ENCODE results near the gene TMC6. TPM values are rescaled to one million over a fixed set of nuclear protein-coding genes. Genes with fewer than 3 reads are reported as not detected.

Gene TMC6
- total and polyA plus RNA-seq, 2 experiments from 2014 or later = 50.0 to 72.2 TPM

DNA sequence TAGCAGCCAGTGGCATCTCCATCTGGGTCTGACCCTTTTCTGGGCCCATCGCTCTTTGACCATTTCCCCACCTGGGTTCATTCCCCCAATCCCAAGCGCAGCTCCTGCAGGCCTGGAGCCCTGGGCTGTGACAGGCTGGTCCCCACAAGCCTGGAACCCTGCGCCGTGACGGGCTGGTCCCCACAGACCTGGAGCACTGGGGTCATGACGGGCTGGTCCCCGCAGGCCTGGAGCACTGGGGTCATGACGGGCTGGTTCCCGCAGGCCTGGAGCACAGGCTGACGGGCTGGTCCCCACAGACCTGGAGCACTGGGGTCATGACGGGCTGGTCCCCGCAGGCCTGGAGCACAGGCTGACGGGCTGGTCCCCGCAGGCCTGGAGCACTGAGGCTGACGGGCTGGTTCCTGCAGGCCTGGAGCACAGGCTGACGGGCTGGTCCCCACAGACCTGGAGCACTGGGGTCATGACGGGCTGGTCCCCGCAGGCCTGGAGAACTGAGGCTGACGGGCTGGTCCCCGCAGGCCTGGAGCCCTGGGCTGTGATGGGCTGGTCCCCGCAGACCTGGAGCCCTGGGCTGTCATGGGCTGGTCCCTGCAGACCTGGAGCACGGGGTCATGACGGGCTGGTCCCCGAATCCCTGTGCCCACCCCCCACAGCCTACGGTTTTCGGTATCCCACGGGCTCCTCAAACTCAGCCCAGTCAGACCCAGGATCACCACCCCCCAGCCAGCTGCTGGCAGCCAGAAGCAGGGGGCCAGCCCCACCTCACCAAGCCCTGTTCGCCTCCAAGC lies 16.6 kb downstream of the TMC6 start:
- Histone ChIP-seq H3K4me1 (ENCODE audit: insufficient read depth) (no peaks in the 10 kb centered on the region), H3K27ac (ENCODE audit: low read depth) (no peak overlapping the region), H3K79me2 (replicated peaks; ENCODE audit: insufficient read depth) (no peaks in the 10 kb centered on the region), H3K4me2 (no peak overlapping the region), H3K36me3 (ENCODE audit: insufficient read depth) (no peaks in the 10 kb centered on the region), H4K20me1 (replicated peaks; ENCODE audit: insufficient read depth) (no peaks in the 10 kb centered on the region), H3K27me3 (ENCODE audit: insufficient read depth) (no peaks in the 10 kb centered on the region), H3K9me2 (ENCODE audit: insufficient read depth) (no peaks in the 10 kb centered on the region), H2AFZ (no peak overlapping the region), H3F3A (replicated peaks; ENCODE audit: low read depth) (0 out of 2 replicates have a peak, but pooled peaks cover 3% of the 10 kb centered on the region), H3K4me3 (no peak overlapping the region)
- no peak overlapping the region for H3K4me3 Mint-ChIP-seq
- DNase-seq (ENCODE audit: low spot score) = no peak
- peak; percentile 6 for ATAC-seq
- H3K4me1 Mint-ChIP-seq = peaks cover 2% of the 10 kb centered on the region
- H3K36me3 Mint-ChIP-seq (ENCODE audit: low read depth) = peaks cover 19% of the 10 kb centered on the region
- TF ChIP-seq EZH2phosphoT487 (IDR thresholded peaks at IDR 0.05; ENCODE audit: unreplicated experiment) = no peak
- H3K27me3 Mint-ChIP-seq (ENCODE audit: insufficient read depth, low read depth, poor library complexity) = peaks cover 19% of the 10 kb centered on the region
- no peak overlapping the region for H3K27ac Mint-ChIP-seq
- no peaks in the 10 kb centered on the region; the same call in 2 of the 3 replicates for H3K9me3 Mint-ChIP-seq

DNA sequence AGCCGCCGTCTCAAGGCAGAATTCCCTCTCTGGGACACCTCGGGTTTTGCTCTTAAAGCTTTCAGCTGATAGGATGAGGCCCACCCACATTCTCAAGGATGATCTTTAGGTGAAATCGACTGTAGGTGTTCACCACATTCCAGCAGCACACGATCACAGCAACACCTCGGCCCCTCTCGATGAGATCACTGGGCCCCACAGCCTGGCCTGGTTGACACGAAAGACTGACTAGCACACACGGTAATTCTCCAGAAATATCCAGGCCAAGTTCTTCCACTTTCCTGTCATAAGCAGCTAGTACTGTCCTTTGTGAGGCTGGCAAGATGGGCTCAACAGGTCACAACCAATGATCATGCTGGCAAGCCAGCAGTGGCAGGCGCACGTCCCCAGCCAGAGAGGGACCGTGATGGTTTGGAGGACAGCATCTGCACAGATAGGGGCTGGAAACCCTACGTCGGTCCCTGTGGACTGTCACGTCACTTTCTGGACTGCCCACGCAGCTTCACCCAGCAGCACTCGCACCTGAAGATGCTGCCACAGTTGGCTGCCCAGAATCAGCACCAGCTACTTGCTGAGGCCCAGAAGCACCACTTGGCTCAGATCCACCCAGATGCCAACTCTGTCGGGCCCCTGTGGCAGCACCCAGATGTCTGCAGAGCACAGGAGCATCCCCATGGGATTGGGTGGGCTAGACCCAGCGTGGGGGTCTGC lies 17.4 kb downstream of the TMC6 start:
- no peak for ATAC-seq

More for the DNA sequence above, 17.4 kb downstream of the TMC6 start:
- Histone ChIP-seq H3K27me3 (ENCODE audit: insufficient read depth) (no peaks in the 10 kb centered on the region), H3F3A (replicated peaks; ENCODE audit: low read depth) (0 out of 2 replicates have a peak, but pooled peaks cover 3% of the 10 kb centered on the region), H2AFZ (no peak overlapping the region), H3K79me2 (replicated peaks; ENCODE audit: insufficient read depth) (no peaks in the 10 kb centered on the region), H3K36me3 (ENCODE audit: insufficient read depth) (no peaks in the 10 kb centered on the region), H3K4me1 (ENCODE audit: insufficient read depth) (no peaks in the 10 kb centered on the region), H3K9me2 (ENCODE audit: insufficient read depth) (no peaks in the 10 kb centered on the region), H3K4me2 (no peak overlapping the region), H3K27ac (ENCODE audit: low read depth) (no peak overlapping the region), H3K4me3 (no peak overlapping the region), H4K20me1 (replicated peaks; ENCODE audit: insufficient read depth) (no peaks in the 10 kb centered on the region)
- Mint-ChIP-seq H3K27me3 (ENCODE audit: insufficient read depth, low read depth, poor library complexity) (peaks cover 17% of the 10 kb centered on the region), H3K4me1 (peaks cover 2% of the 10 kb centered on the region), H3K4me3 (no peak overlapping the region), H3K9me3 (no peaks in the 10 kb centered on the region; the same call in 2 of the 3 replicates), H3K27ac (0 out of 2 replicates have a peak overlapping the region, but pooled peaks have one; percentile 40), H3K36me3 (ENCODE audit: low read depth) (peaks cover 21% of the 10 kb centered on the region)
- DNase-seq (ENCODE audit: low spot score) = no peak
- TF ChIP-seq CREB1 (CRISPR knock-in tag; IDR thresholded peaks at IDR 0.05; ENCODE audit: low read depth) (no peak), EZH2phosphoT487 (IDR thresholded peaks at IDR 0.05; ENCODE audit: unreplicated experiment) (no peak), EZH2 (IDR thresholded peaks at IDR 0.05; ENCODE audit: low read depth, unreplicated experiment) (no peak), REST (IDR thresholded peaks at IDR 0.05; ENCODE audit: unreplicated experiment) (no peak), ZNF114 (CRISPR knock-in tag; IDR thresholded peaks at IDR 0.05) (no peak), STAT1 (IDR thresholded peaks at IDR 0.05; ENCODE audit: unreplicated experiment) (no peak), JUNB (IDR thresholded peaks at IDR 0.05; ENCODE audit: unreplicated experiment) (no peak), POLR2AphosphoS5 (IDR thresholded peaks at IDR 0.05; ENCODE audit: low read depth) (no peak)
- TF ChIP-seq, protein P1, sequence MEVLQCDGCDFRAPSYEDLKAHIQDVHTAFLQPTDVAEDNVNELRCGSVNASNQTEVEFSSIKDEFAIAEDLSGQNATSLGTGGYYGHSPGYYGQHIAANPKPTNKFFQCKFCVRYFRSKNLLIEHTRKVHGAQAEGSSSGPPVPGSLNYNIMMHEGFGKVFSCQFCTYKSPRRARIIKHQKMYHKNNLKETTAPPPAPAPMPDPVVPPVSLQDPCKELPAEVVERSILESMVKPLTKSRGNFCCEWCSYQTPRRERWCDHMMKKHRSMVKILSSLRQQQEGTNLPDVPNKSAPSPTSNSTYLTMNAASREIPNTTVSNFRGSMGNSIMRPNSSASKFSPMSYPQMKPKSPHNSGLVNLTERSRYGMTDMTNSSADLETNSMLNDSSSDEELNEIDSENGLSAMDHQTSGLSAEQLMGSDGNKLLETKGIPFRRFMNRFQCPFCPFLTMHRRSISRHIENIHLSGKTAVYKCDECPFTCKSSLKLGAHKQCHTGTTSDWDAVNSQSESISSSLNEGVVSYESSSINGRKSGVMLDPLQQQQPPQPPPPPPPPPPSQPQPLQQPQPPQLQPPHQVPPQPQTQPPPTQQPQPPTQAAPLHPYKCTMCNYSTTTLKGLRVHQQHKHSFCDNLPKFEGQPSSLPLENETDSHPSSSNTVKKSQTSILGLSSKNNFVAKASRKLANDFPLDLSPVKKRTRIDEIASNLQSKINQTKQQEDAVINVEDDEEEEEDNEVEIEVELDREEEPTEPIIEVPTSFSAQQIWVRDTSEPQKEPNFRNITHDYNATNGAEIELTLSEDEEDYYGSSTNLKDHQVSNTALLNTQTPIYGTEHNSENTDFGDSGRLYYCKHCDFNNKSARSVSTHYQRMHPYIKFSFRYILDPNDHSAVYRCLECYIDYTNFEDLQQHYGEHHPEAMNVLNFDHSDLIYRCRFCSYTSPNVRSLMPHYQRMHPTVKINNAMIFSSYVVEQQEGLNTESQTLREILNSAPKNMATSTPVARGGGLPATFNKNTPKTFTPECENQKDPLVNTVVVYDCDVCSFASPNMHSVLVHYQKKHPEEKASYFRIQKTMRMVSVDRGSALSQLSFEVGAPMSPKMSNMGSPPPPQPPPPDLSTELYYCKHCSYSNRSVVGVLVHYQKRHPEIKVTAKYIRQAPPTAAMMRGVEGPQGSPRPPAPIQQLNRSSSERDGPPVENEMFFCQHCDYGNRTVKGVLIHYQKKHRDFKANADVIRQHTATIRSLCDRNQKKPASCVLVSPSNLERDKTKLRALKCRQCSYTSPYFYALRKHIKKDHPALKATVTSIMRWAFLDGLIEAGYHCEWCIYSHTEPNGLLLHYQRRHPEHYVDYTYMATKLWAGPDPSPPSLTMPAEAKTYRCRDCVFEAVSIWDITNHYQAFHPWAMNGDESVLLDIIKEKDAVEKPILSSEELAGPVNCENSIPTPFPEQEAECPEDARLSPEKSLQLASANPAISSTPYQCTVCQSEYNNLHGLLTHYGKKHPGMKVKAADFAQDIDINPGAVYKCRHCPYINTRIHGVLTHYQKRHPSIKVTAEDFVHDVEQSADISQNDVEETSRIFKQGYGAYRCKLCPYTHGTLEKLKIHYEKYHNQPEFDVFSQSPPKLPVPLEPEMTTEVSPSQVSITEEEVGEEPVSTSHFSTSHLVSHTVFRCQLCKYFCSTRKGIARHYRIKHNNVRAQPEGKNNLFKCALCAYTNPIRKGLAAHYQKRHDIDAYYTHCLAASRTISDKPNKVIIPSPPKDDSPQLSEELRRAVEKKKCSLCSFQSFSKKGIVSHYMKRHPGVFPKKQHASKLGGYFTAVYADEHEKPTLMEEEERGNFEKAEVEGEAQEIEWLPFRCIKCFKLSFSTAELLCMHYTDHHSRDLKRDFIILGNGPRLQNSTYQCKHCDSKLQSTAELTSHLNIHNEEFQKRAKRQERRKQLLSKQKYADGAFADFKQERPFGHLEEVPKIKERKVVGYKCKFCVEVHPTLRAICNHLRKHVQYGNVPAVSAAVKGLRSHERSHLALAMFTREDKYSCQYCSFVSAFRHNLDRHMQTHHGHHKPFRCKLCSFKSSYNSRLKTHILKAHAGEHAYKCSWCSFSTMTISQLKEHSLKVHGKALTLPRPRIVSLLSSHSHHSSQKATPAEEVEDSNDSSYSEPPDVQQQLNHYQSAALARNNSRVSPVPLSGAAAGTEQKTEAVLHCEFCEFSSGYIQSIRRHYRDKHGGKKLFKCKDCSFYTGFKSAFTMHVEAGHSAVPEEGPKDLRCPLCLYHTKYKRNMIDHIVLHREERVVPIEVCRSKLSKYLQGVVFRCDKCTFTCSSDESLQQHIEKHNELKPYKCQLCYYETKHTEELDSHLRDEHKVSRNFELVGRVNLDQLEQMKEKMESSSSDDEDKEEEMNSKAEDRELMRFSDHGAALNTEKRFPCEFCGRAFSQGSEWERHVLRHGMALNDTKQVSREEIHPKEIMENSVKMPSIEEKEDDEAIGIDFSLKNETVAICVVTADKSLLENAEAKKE (CRISPR knock-in tag; IDR thresholded peaks at IDR 0.05) = no peak
